GM12878 (cell line): ENCODE results near the gene RPS6KA4.

Experiments used
- CTCF ChIP-seq, 3 experiments: IDR thresholded peaks in 2 of 3; conservative IDR thresholded peaks in 1 of 3; 2 replicates each; pipeline ENCODE4 v1.5.1; 2011; ENCODE audit warnings: low read depth in 3 of 3, low read length in 3 of 3, mild to moderate bottlenecking in 3 of 3, control low read depth in 2 of 3, moderate library complexity in 2 of 3, inconsistent platforms in 1 of 3, mixed read lengths in 1 of 3; ENCODE audit not compliant: control insufficient read depth in 2 of 3, insufficient read depth in 1 of 3; ENCODE audit errors: extremely low read depth in 1 of 3
- E2F8 ChIP-seq: fragments of 450-650 bp; IDR thresholded peaks from 2 replicates; pipeline ENCODE4 v1.6.1; 2018; ENCODE audit warnings: mild to moderate bottlenecking, low read depth, moderate library complexity; ENCODE audit not compliant: partially characterized antibody
- E4F1 ChIP-seq: fragments of 450-650 bp; IDR thresholded peaks from 2 replicates; pipeline ENCODE4 v1.6.1; 2018; ENCODE audit warnings: borderline replicate concordance, mild to moderate bottlenecking; ENCODE audit not compliant: partially characterized antibody
- EGR1 ChIP-seq, 2 experiments: IDR thresholded peaks; 1 replicate in 1 of 2; 2 replicates in 1 of 2; pipeline ENCODE4 v1.6.1; 2011 to 2012; ENCODE audit warnings: low read depth in 2 of 2, low read length in 2 of 2, borderline replicate concordance in 1 of 2, mild to moderate bottlenecking in 1 of 2, moderate library complexity in 1 of 2
- EP300 ChIP-seq, 2 experiments: fragments of 150-350 bp in 1 of 2; IDR thresholded peaks; 2 replicates each; pipeline ENCODE4 v1.6.1; 2011 to 2012; ENCODE audit warnings: low read depth in 2 of 2, low read length in 2 of 2, borderline replicate concordance in 1 of 2, improper control_type of control experiment in 1 of 2, inconsistent platforms in 1 of 2; ENCODE audit not compliant: control insufficient read depth in 1 of 2
- FOXK2 ChIP-seq: fragments of 450-650 bp; IDR thresholded peaks from 2 replicates; pipeline ENCODE4 v1.6.1; 2017; ENCODE audit warnings: mild to moderate bottlenecking, moderate library complexity
- HDGF ChIP-seq: fragments of 450-650 bp; IDR thresholded peaks from 2 replicates; pipeline ENCODE4 v1.6.1; 2016; ENCODE audit warnings: antibody characterized with exemption
- IRF5 ChIP-seq: fragments of 450-650 bp; IDR thresholded peaks from 2 replicates; pipeline ENCODE4 v1.6.1; 2017; ENCODE audit warnings: borderline replicate concordance
- MTA3 ChIP-seq: IDR thresholded peaks from 2 replicates; pipeline ENCODE4 v1.6.1; 2012; ENCODE audit warnings: low read length, inconsistent platforms, borderline replicate concordance
- PKNOX1 ChIP-seq: fragments of 450-650 bp; IDR thresholded peaks from 2 replicates; pipeline ENCODE4 v1.6.1; 2016; ENCODE audit warnings: mild to moderate bottlenecking
- POLR2A ChIP-seq: IDR thresholded peaks from 2 replicates; pipeline ENCODE4 v1.6.1; 2011; ENCODE audit warnings: low read depth, mild to moderate bottlenecking, low read length
- RFX5 ChIP-seq: IDR thresholded peaks from 2 replicates; pipeline ENCODE4 v1.6.1; 2011; ENCODE audit warnings: low read depth, low read length, improper control_type of control experiment
- STAT1 ChIP-seq: fragments of 450-650 bp; conservative IDR thresholded peaks from 2 replicates; pipeline ENCODE4 v1.6.1; 2014; ENCODE audit warnings: antibody characterized with exemption, mild to moderate bottlenecking

GRCh38 chr11:64371201-64371600 is 12.2 kb downstream of the RPS6KA4 start:
- TF ChIP-seq EP300 (IDR thresholded peaks at IDR 0.05; ENCODE audit: borderline replicate concordance in 1 of 2, control insufficient read depth in 1 of 2, low read depth in 2 of 2, low read length in 2 of 2) (no peak), E2F8 (no peak), HDGF (no peak), PKNOX1 (no peak), STAT1 (no peak), POLR2A (no peak), MTA3 (no peak), EGR1 (IDR thresholded peaks at IDR 0.05; ENCODE audit: borderline replicate concordance in 1 of 2, low read depth in 2 of 2, low read length in 2 of 2) (no peak), RFX5 (no peak), IRF5 (no peak), CTCF (IDR thresholded peaks at IDR 0.05 in 2 of 3, conservative IDR thresholded peaks at IDR 0.05 in 1 of 3; ENCODE audit: control insufficient read depth in 2 of 3, extremely low read depth in 1 of 3, insufficient read depth in 1 of 3, low read depth in 3 of 3, low read length in 3 of 3) (no peak), E4F1 (no peak), FOXK2 (no peak)
